ENCODE measurements around the gene AVL9. TPM values are rescaled to one million over a fixed set of nuclear protein-coding genes. Genes with fewer than 3 reads are reported as not detected.

The AVL9 gene
- total RNA-seq, 1 donor from 2014 or later: 37.8 TPM

GRCh38 chr7:32516551-32517100 is 21.3 kb downstream of the AVL9 start:
- TF ChIP-seq CTCF (IDR thresholded peaks at IDR 0.05): no peak
- H3K36me3 ChIP-seq: no peaks in the 10 kb centered on the region
- H3K27me3 ChIP-seq (ENCODE audit: low read depth): no peaks in the 10 kb centered on the region
- DNase-seq (no peak), ATAC-seq (peak in 1 of 2 donors; percentile 29)
- no peak overlapping the region for H3K27ac ChIP-seq
- no peak overlapping the region for H3K4me3 ChIP-seq
- peaks cover 11% of the 10 kb centered on the region for H3K4me1 ChIP-seq
- intact Hi-C loops (cut with DNase I): no loop called here
- peaks cover 3% of the 10 kb centered on the region for H3K9me3 ChIP-seq

DNA sequence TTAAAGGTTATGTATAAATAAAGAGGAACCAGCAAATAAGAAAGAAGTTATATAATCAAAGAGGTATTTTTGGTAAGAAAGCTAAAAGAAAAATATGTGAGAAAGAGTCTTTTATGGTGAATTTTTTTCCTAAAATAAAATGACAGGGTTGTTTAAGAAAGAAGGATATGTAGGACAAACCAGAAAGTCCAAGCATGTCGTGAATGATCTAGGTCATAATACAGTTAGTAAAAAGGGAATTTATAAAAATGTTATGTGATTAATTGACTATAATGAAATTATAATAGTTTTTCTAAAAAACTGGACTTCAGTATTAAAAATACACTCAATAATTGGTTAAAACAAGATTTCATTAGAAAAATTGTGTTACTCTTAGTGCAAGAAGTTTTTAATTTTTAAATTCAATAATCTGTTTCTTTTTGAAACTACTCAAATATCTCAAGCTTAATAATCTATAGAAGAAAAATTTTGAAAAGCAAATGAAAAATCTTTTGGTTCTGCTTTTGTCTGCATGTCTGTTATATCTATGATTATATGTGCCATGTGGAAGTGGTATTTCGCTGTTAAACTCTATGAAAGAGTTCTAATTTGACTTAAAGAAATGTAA is 23.3 kb downstream of the AVL9 start:
- H3K9me3 ChIP-seq: peaks cover 3% of the 10 kb centered on the region
- H3K36me3 ChIP-seq: no peaks in the 10 kb centered on the region
- H3K27ac ChIP-seq: no peak overlapping the region
- no peak for DNase-seq
- intact Hi-C loops (cut with DNase I): no loop called here
- TF ChIP-seq CTCF (IDR thresholded peaks at IDR 0.05): no peak
- H3K4me3 ChIP-seq: no peak overlapping the region
- no peak for ATAC-seq
- H3K4me1 ChIP-seq: peaks cover 11% of the 10 kb centered on the region
- no peaks in the 10 kb centered on the region for H3K27me3 ChIP-seq (ENCODE audit: low read depth)

DNA sequence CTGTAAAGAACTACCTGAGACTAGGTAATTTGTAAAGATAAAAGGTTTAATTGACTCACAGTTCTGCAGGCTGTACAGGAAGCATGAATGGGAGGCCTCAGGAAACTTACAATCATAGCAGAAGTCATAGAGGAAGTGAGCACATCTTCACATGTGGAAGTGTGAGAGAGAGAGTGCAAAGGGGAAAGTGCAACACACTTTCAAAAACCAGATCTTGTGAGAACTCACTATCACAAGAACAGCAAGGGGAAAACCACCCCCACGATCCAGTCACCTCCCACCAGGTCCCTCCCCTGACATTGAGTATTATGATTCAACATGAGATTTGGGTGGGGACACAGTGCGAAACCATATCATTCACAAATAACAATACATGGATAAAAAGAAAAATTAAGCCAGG is 24.5 kb downstream of the AVL9 start:
- no peak for TF ChIP-seq CTCF (IDR thresholded peaks at IDR 0.05)
- intact Hi-C loops (cut with DNase I): no loop called here
- Histone ChIP-seq H3K27me3 (ENCODE audit: low read depth) (no peaks in the 10 kb centered on the region), H3K4me1 (peaks cover 11% of the 10 kb centered on the region), H3K4me3 (no peak overlapping the region), H3K36me3 (no peaks in the 10 kb centered on the region), H3K9me3 (peaks cover 3% of the 10 kb centered on the region), H3K27ac (no peak overlapping the region)
- DNase-seq (no peak), ATAC-seq (no peak)

DNA sequence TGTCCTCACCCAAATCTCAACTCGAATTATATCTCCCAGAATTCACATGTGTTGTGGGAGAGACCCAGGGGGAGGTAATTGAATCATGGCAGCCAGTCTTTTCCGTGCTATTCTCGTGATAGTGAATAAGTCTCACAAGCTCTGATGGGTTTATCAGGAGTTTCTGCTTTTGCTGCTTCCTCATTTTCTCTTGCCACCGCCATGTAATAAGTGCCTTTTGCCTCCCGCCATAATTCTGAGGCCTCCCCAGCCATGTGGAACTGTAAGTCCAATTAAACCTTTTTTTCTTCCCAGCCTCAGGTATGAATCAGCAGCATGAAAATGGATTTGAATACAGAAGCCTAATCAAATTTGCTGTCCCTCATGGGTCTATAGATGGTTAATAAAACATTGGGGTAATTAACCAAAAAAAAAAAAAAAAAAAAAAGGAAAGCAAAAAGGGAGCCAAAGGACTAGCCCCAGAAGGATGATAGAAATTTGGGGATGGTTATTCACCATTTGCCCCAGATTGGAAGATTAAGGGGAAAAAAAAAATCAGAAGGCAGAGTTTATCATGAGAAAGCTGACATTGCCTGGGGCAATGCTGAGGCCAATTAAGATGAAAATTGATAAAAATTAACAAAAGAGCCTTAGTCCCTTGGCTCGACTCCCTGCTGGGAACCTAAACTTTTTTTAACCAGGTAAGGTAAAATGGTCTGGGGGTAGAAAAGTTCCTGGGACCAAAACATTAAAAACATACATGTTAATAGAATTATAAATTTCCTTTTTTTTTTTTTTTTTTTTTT is 27.6 kb downstream of the AVL9 start:
- TF ChIP-seq CTCF (IDR thresholded peaks at IDR 0.05): no peak
- H3K27ac ChIP-seq: no peak overlapping the region
- DNase-seq: no peak
- H3K4me1 ChIP-seq: no peaks in the 10 kb centered on the region
- no peaks in the 10 kb centered on the region for H3K36me3 ChIP-seq
- H3K27me3 ChIP-seq (ENCODE audit: low read depth): no peaks in the 10 kb centered on the region
- H3K9me3 ChIP-seq: peaks cover 3% of the 10 kb centered on the region
- no peak for ATAC-seq
- intact Hi-C loops (cut with DNase I): no loop called here
- H3K4me3 ChIP-seq: no peak overlapping the region

DNA sequence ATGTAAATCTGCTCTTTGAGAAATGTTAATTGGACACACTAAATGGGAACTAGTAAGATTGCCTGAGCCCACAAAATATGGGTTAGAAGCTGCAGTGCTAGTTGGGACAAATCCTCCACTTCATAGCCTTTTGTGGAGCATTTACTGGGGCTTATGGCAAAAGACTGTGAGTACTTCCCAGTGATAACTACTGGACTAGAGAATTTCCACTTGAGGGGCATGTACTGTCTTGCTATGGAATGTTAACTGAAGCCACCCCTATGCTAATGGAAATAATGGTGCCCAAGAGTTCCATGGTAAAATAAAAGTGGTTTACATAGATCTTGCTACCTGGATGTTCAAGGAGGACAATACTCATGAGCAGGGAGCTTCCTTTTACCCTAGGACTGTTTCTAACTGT is 29.3 kb downstream of the AVL9 start:
- Histone ChIP-seq H3K27me3 (ENCODE audit: low read depth) (no peaks in the 10 kb centered on the region), H3K36me3 (no peaks in the 10 kb centered on the region), H3K4me1 (no peaks in the 10 kb centered on the region), H3K9me3 (no peaks in the 10 kb centered on the region), H3K27ac (no peak overlapping the region), H3K4me3 (no peak overlapping the region)
- DNase-seq (no peak), ATAC-seq (no peak)
- intact Hi-C loops (cut with DNase I): no loop called here
- no peak for TF ChIP-seq CTCF (IDR thresholded peaks at IDR 0.05)
